ENCODE measurements around the gene CENPX.

The CENPX gene

DNA sequence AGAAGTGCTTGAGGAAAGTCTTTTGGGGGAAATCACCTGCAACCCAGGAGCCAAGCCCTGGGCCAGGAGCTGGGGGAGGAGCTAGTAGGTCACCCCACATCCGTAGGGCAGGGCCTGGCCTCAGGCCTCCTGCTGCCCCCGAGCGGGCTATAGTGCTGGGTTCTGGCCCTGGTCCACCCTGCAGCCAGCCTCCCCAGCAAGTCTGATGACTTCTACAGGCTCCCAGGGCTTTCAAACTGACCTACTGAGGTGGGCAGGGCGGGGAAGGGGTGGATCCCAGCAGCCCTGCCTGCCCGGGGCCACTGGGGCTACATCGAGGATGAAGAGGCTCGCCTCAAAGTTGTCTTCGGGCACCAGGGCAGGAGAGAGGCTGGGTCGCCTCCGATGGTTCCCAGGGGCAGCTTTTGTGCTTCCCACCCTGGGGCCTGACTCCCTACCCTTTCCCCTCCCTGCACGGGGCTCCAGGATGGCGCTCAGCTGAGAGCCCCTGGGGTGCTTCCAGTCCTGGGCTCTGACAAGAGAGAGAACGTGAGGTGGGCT lies 5.0 kb downstream of the CENPX start:
- H3K9ac ChIP-seq (ENCODE audit: low read depth in 1 of 2, low read length in 2 of 2) = no peak overlapping the region
- no peak overlapping the region for H3K27ac ChIP-seq (ENCODE audit: low read depth in 2 of 2, low read length in 2 of 2)
- H3K27me3 ChIP-seq (ENCODE audit: control insufficient read depth in 2 of 2, insufficient read depth in 2 of 2, low read length in 2 of 2) = no peaks in the 10 kb centered on the region
- no peaks in the 10 kb centered on the region for H3K9me3 ChIP-seq (ENCODE audit: control insufficient read depth in 2 of 2, low read length in 2 of 2)
- H3K36me3 ChIP-seq (ENCODE audit: control insufficient read depth in 2 of 2, insufficient read depth in 2 of 2, low read length in 2 of 2) = peaks cover 0 to 3% of the 10 kb centered on the region in 2 donors
- no peak overlapping the region for H3K4me3 ChIP-seq (ENCODE audit: low read length in 2 of 2)
- peaks cover 14 to 16% of the 10 kb centered on the region in 2 donors for H3K4me1 ChIP-seq (ENCODE audit: control insufficient read depth in 2 of 2, insufficient read depth in 2 of 2, low read length in 2 of 2)

DNA sequence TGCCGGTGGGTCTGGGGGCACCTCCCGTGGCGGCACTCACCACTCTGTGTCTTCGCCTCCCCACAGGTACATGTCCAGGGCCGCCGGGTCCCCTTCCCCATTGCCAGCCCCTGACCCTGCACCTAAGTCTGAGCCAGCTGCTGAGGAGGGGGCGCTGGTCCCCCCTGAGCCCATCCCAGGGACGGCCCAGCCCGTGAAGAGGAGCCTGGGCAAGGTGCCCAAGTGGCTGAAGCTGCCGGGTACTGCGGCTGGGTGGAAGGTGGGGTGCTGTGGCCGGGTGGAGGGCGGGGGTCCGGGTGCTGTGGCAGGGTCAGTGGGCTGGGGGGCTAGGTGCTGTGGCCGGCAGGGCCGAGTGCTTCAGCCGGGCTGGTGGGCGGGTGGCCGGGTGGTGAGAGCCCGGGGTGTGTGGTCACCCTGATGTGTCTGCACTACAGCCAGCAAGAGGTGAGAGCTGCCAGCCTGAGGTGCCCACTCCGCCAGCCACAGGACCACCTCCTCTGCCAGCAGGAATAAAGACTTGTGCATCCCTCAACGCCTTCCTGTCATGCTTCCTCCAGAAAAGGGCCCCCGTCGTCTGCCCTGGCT lies 5.7 kb downstream of the CENPX start:
- Histone ChIP-seq H3K4me1 (ENCODE audit: control insufficient read depth in 2 of 2, insufficient read depth in 2 of 2, low read length in 2 of 2) (peaks cover 10 to 11% of the 10 kb centered on the region in 2 donors), H3K9me3 (ENCODE audit: control insufficient read depth in 2 of 2, low read length in 2 of 2) (no peaks in the 10 kb centered on the region), H3K36me3 (ENCODE audit: control insufficient read depth in 2 of 2, insufficient read depth in 2 of 2, low read length in 2 of 2) (peaks cover 0 to 3% of the 10 kb centered on the region in 2 donors), H3K4me3 (ENCODE audit: low read length in 2 of 2) (no peak overlapping the region), H3K27me3 (ENCODE audit: control insufficient read depth in 2 of 2, insufficient read depth in 2 of 2, low read length in 2 of 2) (no peaks in the 10 kb centered on the region), H3K27ac (ENCODE audit: low read depth in 2 of 2, low read length in 2 of 2) (no peak overlapping the region), H3K9ac (ENCODE audit: low read depth in 1 of 2, low read length in 2 of 2) (no peak overlapping the region)

DNA sequence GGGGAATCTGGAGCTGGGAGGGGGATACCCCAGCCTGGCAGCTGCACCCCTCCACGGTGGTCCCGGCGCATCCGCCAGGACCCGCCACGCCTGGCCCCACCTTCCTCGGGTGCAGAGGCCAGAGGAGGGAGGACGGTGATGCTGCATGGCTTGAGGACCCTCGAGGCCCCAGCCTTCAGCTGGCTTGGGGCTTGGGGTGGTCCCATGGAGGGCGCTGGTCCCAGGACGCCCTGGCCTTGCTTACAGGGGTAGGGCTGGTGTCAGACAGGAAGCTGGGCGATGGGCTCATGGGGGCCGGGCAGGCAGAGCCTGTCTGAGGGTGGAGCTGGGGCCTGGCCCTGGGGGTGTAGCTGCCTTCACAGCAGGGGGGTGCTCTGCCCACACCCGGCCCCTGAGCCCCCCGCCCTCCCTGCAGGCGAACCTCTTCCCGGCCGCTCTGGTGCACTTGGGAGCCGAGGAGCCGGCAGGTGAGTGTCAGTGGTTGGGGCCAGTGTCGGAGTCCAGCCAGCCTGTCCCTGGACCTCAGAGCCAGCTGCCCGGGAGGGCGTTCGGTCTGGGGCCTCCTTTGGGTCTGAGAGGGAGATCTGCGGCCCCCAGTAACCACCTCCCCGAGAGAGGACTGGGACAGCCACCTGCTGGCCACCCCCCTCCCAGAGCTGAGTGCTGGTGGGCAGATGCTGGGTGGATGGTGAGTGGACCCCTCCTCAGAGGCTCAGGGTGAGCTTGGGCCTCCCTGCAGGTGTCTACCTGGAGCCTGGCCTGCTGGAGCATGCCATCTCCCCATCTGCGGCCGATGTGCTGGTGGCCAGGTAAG lies 6.4 kb downstream of the CENPX start:
- Histone ChIP-seq H3K4me3 (ENCODE audit: low read length in 2 of 2) (no peak overlapping the region), H3K36me3 (ENCODE audit: control insufficient read depth in 2 of 2, insufficient read depth in 2 of 2, low read length in 2 of 2) (peaks cover 0 to 3% of the 10 kb centered on the region in 2 donors), H3K27ac (ENCODE audit: low read depth in 2 of 2, low read length in 2 of 2) (no peak overlapping the region), H3K4me1 (ENCODE audit: control insufficient read depth in 2 of 2, insufficient read depth in 2 of 2, low read length in 2 of 2) (peaks cover 3 to 5% of the 10 kb centered on the region in 2 donors), H3K27me3 (ENCODE audit: control insufficient read depth in 2 of 2, insufficient read depth in 2 of 2, low read length in 2 of 2) (no peaks in the 10 kb centered on the region), H3K9me3 (ENCODE audit: control insufficient read depth in 2 of 2, low read length in 2 of 2) (no peaks in the 10 kb centered on the region), H3K9ac (ENCODE audit: low read depth in 1 of 2, low read length in 2 of 2) (no peak overlapping the region)

DNA sequence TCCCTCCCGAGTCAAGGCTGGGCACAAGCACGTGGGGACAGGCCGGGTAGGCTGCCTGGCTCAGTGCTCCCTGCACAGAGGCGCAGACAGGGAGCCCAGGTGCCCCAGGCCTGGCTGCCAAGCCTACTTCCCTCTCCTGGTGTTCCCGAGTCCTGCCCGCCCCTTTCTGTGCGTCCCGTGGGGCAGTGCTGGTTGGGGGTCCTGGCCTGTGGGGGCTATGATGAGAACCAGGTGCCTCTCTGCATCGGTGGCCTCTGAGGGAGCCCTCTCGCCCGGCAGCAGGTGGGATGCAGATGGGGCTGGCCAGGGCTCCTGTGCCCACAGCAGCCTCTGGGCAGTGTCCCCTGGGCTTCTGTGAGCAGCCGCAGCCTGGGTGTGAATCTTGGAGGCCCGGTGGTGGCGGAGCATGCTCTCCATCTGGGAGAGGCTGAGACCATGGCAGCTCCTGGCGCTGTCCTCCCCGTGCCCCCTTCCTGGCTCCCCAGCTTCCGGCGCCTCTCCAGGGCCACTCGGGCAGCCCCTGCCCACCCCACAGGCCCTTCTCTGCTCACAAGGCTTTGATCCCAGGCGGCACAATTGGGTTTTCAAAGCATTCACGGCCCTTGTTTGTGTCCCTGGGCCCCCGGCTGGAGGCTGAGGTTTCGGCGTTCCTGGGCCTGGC lies 7.2 kb downstream of the CENPX start:
- H3K4me1 ChIP-seq (ENCODE audit: control insufficient read depth in 2 of 2, insufficient read depth in 2 of 2, low read length in 2 of 2) = no peaks in the 10 kb centered on the region
- no peak overlapping the region for H3K4me3 ChIP-seq (ENCODE audit: low read length in 2 of 2)
- no peaks in the 10 kb centered on the region for H3K9me3 ChIP-seq (ENCODE audit: control insufficient read depth in 2 of 2, low read length in 2 of 2)
- H3K9ac ChIP-seq (ENCODE audit: low read depth in 1 of 2, low read length in 2 of 2) = no peak overlapping the region
- peaks cover 0 to 3% of the 10 kb centered on the region in 2 donors for H3K36me3 ChIP-seq (ENCODE audit: control insufficient read depth in 2 of 2, insufficient read depth in 2 of 2, low read length in 2 of 2)
- no peaks in the 10 kb centered on the region for H3K27me3 ChIP-seq (ENCODE audit: control insufficient read depth in 2 of 2, insufficient read depth in 2 of 2, low read length in 2 of 2)
- H3K27ac ChIP-seq (ENCODE audit: low read depth in 2 of 2, low read length in 2 of 2) = no peak overlapping the region

DNA sequence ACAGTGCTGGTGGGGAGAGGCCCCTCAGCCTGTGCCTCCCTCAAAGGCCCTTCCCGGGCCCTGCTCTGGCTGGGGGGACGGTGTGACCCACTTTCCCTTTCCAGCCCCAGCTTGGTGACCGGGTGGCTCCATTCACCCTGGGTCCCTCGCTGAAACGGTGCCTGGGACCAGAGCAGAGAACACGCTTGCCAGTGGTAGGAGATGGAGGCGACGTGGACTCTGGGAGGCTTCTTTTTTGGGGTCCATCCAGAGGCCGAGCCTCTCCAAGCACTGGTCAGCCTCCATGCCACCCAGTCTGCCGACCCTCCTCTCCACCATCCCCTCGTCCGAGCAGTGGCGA lies 7.7 kb downstream of the CENPX start:
- H3K9me3 ChIP-seq (ENCODE audit: control insufficient read depth in 2 of 2, low read length in 2 of 2) = no peaks in the 10 kb centered on the region
- no peak overlapping the region for H3K9ac ChIP-seq (ENCODE audit: low read depth in 1 of 2, low read length in 2 of 2)
- no peak overlapping the region for H3K27ac ChIP-seq (ENCODE audit: low read depth in 2 of 2, low read length in 2 of 2)
- no peaks in the 10 kb centered on the region for H3K4me1 ChIP-seq (ENCODE audit: control insufficient read depth in 2 of 2, insufficient read depth in 2 of 2, low read length in 2 of 2)
- H3K4me3 ChIP-seq (ENCODE audit: low read length in 2 of 2) = no peak overlapping the region
- peaks cover 0 to 3% of the 10 kb centered on the region in 2 donors for H3K36me3 ChIP-seq (ENCODE audit: control insufficient read depth in 2 of 2, insufficient read depth in 2 of 2, low read length in 2 of 2)
- H3K27me3 ChIP-seq (ENCODE audit: control insufficient read depth in 2 of 2, insufficient read depth in 2 of 2, low read length in 2 of 2) = no peaks in the 10 kb centered on the region

DNA sequence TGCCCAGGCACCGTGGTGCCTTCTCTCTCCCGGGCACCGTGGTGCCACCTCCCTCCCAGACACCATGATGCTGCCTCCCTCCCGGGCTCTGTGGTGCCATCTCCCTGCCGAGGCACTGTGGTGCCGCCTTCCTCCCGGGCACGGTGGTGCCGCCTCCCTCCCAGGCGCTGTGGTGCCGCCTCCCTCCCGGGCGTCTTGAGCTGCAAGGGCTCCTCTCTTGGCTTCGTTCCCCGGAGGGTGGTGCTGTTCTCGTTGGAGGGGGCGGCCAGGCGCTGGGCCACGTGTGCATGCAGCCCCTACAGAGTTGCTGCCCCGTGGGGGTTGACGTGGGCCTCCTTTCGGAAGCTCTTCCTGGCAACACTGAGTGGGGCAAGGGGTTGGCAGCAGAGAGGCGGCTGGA lies 8.2 kb downstream of the CENPX start:
- peaks cover 0 to 3% of the 10 kb centered on the region in 2 donors for H3K36me3 ChIP-seq (ENCODE audit: control insufficient read depth in 2 of 2, insufficient read depth in 2 of 2, low read length in 2 of 2)
- H3K9ac ChIP-seq (ENCODE audit: low read depth in 1 of 2, low read length in 2 of 2) = no peak overlapping the region
- no peaks in the 10 kb centered on the region for H3K9me3 ChIP-seq (ENCODE audit: control insufficient read depth in 2 of 2, low read length in 2 of 2)
- H3K27me3 ChIP-seq (ENCODE audit: control insufficient read depth in 2 of 2, insufficient read depth in 2 of 2, low read length in 2 of 2) = no peaks in the 10 kb centered on the region
- H3K4me1 ChIP-seq (ENCODE audit: control insufficient read depth in 2 of 2, insufficient read depth in 2 of 2, low read length in 2 of 2) = no peaks in the 10 kb centered on the region
- no peak overlapping the region for H3K27ac ChIP-seq (ENCODE audit: low read depth in 2 of 2, low read length in 2 of 2)
- no peak overlapping the region for H3K4me3 ChIP-seq (ENCODE audit: low read length in 2 of 2)

DNA sequence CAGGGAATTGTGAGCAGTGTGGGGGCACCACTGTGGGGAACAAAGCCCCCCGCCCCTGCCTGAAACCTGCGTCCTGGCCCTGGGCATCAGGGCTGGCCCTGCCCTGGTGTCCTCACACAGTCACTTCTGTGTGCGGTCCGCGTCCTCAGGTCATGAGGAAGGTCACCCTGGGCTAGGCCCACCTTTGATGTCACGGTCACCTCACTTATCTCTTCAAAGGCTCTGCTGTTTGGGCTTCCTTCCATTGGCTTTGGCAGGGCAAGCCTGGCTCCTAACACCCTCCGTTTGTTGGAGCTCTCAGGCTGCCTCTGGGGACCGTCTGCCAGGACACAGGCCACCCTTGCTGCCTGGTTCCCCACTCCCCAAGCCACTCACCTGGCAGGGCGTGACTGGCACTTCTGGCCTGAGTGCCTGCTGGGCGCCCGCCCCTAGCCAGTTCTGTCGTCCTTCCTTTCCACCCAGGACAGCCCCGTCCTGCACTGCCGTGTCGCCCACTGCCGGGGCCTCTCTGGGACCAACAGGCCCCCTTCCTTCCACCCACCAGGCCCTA lies 8.8 kb downstream of the CENPX start:
- no peak overlapping the region for H3K9ac ChIP-seq (ENCODE audit: low read depth in 1 of 2, low read length in 2 of 2)
- H3K4me3 ChIP-seq (ENCODE audit: low read length in 2 of 2) = no peak overlapping the region
- H3K9me3 ChIP-seq (ENCODE audit: control insufficient read depth in 2 of 2, low read length in 2 of 2) = no peaks in the 10 kb centered on the region
- no peaks in the 10 kb centered on the region for H3K4me1 ChIP-seq (ENCODE audit: control insufficient read depth in 2 of 2, insufficient read depth in 2 of 2, low read length in 2 of 2)
- no peak overlapping the region for H3K27ac ChIP-seq (ENCODE audit: low read depth in 2 of 2, low read length in 2 of 2)
- H3K36me3 ChIP-seq (ENCODE audit: control insufficient read depth in 2 of 2, insufficient read depth in 2 of 2, low read length in 2 of 2) = peaks cover 0 to 3% of the 10 kb centered on the region in 2 donors
- no peaks in the 10 kb centered on the region for H3K27me3 ChIP-seq (ENCODE audit: control insufficient read depth in 2 of 2, insufficient read depth in 2 of 2, low read length in 2 of 2)

DNA sequence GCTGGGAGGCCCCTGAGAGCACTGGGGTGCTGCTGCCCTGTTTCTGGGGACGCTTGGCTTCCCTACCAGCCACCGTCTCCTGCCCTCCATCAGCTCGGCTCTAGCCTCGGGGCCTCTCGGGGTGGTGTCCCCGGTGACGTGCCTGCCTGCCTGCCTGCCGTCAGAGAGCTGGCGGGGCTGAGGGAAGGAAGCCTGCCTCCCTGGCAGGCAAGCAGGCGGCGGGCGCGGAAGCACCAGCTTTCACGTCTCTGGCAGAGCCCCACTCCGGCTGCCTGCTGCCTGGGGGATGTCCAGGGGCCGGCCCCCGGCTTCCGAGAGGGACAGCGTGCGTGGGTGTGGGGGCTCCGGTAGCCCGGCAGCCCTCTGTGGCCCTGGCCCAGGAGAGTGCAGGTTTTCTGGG lies 9.3 kb downstream of the CENPX start:
- no peaks in the 10 kb centered on the region for H3K27me3 ChIP-seq (ENCODE audit: control insufficient read depth in 2 of 2, insufficient read depth in 2 of 2, low read length in 2 of 2)
- peak overlapping the region in 1 of 2 donors; percentile 38 for H3K27ac ChIP-seq (ENCODE audit: low read depth in 2 of 2, low read length in 2 of 2)
- no peaks in the 10 kb centered on the region for H3K9me3 ChIP-seq (ENCODE audit: control insufficient read depth in 2 of 2, low read length in 2 of 2)
- peaks cover 0 to under 1% of the 10 kb centered on the region in 2 donors for H3K36me3 ChIP-seq (ENCODE audit: control insufficient read depth in 2 of 2, insufficient read depth in 2 of 2, low read length in 2 of 2)
- no peaks in the 10 kb centered on the region for H3K4me1 ChIP-seq (ENCODE audit: control insufficient read depth in 2 of 2, insufficient read depth in 2 of 2, low read length in 2 of 2)
- no peak overlapping the region for H3K9ac ChIP-seq (ENCODE audit: low read depth in 1 of 2, low read length in 2 of 2)
- H3K4me3 ChIP-seq (ENCODE audit: low read length in 2 of 2) = no peak overlapping the region

DNA sequence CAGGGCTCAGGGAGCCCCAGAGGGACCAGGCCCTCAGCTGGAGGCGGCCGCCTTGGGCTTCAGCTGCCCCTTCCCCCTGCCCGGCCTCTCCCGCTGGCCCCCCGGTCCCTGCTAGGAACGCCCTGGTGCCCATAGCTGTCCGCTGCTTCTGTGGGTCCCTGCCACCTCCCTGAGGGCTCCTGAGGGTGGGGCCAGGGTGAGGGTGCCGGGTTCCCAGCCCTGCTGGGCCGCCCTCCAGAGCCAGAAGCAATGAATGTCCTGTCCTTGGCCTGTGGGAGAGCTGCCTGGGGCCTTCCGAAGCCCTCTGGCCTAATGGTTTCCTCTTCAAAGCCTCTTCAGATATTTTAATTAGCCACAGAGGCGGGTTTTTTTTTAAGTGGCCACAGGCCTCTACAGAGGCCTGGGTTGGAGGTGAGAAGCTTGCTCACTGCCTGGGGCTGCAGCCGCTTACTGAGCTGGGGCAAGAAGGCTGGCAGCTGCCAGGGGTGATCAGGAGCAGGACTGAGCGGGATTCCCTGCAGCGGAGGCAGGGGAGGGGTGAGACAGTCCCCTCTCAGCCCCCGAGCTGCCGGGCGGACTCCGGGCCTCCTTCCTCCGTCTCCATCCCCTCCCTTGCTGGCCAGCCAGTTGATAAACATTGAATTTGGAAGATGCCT lies 9.9 kb downstream of the CENPX start:
- Histone ChIP-seq H3K4me3 (ENCODE audit: low read length in 2 of 2) (no peak overlapping the region), H3K4me1 (ENCODE audit: control insufficient read depth in 2 of 2, insufficient read depth in 2 of 2, low read length in 2 of 2) (no peaks in the 10 kb centered on the region), H3K9me3 (ENCODE audit: control insufficient read depth in 2 of 2, low read length in 2 of 2) (no peaks in the 10 kb centered on the region), H3K36me3 (ENCODE audit: control insufficient read depth in 2 of 2, insufficient read depth in 2 of 2, low read length in 2 of 2) (no peaks in the 10 kb centered on the region), H3K9ac (ENCODE audit: low read depth in 1 of 2, low read length in 2 of 2) (no peak overlapping the region), H3K27ac (ENCODE audit: low read depth in 2 of 2, low read length in 2 of 2) (peak overlapping the region in 1 of 2 donors; percentile 38), H3K27me3 (ENCODE audit: control insufficient read depth in 2 of 2, insufficient read depth in 2 of 2, low read length in 2 of 2) (no peaks in the 10 kb centered on the region)

Data from mucosa of rectum (tissue), 2 donors.